GM10847 (cell line): ENCODE measurements around the gene DGCR8.

Source experiments
- POLR2A ChIP-seq: IDR thresholded peaks from 2 replicates; pipeline ENCODE4 v1.6.1; 2011; ENCODE audit not compliant: insufficient read length; ENCODE audit errors: extremely low read depth

The DGCR8 gene

GRCh38 chr22:20127318-20127868 lies 47.4 kb downstream of the DGCR8 start:
- TF ChIP-seq POLR2A, result no peak

GRCh38 chr22:20127869-20128618 lies 48.0 kb downstream of the DGCR8 start:
- TF ChIP-seq POLR2A, result no peak

GRCh38 chr22:20128619-20128901 lies 48.5 kb downstream of the DGCR8 start:
- TF ChIP-seq POLR2A, result no peak

- no peak for TF ChIP-seq POLR2A
These were observed 49.1 kb downstream of the DGCR8 start for GRCh38 chr22:20128902-20129746.

GRCh38 chr22:20129747-20130014 lies 49.6 kb downstream of the DGCR8 start:
- TF ChIP-seq POLR2A, result no peak

GRCh38 chr22:20130319-20130718 lies 50.3 kb downstream of the DGCR8 start:
- TF ChIP-seq POLR2A, result no peak

GRCh38 chr22:20130731-20131596 lies 50.9 kb downstream of the DGCR8 start:
- TF ChIP-seq POLR2A, result no peak

GRCh38 chr22:20131597-20131858 lies 51.5 kb downstream of the DGCR8 start, which contains the start of gene ZDHHC8:
Gene ZDHHC8, plus strand, starts transcription at chr22:20131804. Its CDS starts 144 bp downstream, at chr22:20131948.
- no peak for TF ChIP-seq POLR2A

- no peak for TF ChIP-seq POLR2A
These were observed 52.0 kb downstream of the DGCR8 start for GRCh38 chr22:20131859-20132685.

GRCh38 chr22:20132686-20133246 lies 52.7 kb downstream of the DGCR8 start:
- TF ChIP-seq POLR2A, result no peak

GRCh38 chr22:20133930-20134549 lies 54.0 kb downstream of the DGCR8 start:
- TF ChIP-seq POLR2A, result no peak

- TF ChIP-seq POLR2A, result no peak
These were observed 55.2 kb downstream of the DGCR8 start for GRCh38 chr22:20135265-20135664.

GRCh38 chr22:20135806-20136602 lies 56.0 kb downstream of the DGCR8 start:
- TF ChIP-seq POLR2A, result no peak

GRCh38 chr22:20136603-20136873 lies 56.5 kb downstream of the DGCR8 start:
- no peak for TF ChIP-seq POLR2A
